Fibroblast of lung (primary cell): ENCODE data around the gene GRHL1. TPM values are rescaled to one million over a fixed set of nuclear protein-coding genes. Genes with fewer than 3 reads are reported as not detected.

Source experiments
- DNase-seq, 2 donors: peaks; one replicate each; pipeline versions ENCODE4 v3.0.0 to v3.0.0-alpha.2; 2010; ENCODE audit warnings: low read depth in 2 of 2
- H2AFZ ChIP-seq: 2 replicates; pipeline ENCODE4 v1.5.1; 2012; ENCODE audit warnings: low read length, control low read depth, inconsistent platforms
- H3K27ac ChIP-seq: 2 replicates; pipeline ENCODE4 v1.5.1; 2011; ENCODE audit warnings: low read length, control low read depth; ENCODE audit not compliant: insufficient read depth
- H3K27me3 ChIP-seq: 2 replicates; pipeline ENCODE4 v1.5.1; 2011; ENCODE audit warnings: mild to moderate bottlenecking, low read length; ENCODE audit not compliant: control insufficient read depth, insufficient read depth
- H3K36me3 ChIP-seq: 2 replicates; pipeline ENCODE4 v1.5.1; 2011; ENCODE audit warnings: low read length; ENCODE audit not compliant: control insufficient read depth, insufficient read depth
- H3K4me1 ChIP-seq: 2 replicates; pipeline ENCODE4 v1.5.1; 2011; ENCODE audit warnings: low read length; ENCODE audit not compliant: control insufficient read depth, insufficient read depth; ENCODE audit errors: extremely low read depth
- H3K4me2 ChIP-seq: 2 replicates; pipeline ENCODE4 v1.5.1; 2011; ENCODE audit warnings: low read length, control low read depth; ENCODE audit not compliant: insufficient read depth; ENCODE audit errors: extremely low read depth
- H3K4me3 ChIP-seq, 4 experiments: fragments of 200-600 bp in 1 of 4; sonication (generic) in 1 of 4; replicated peaks in 1 of 4; 2 replicates each; pipeline ENCODE4 v1.5.1; 2011 to 2016; ENCODE audit warnings: low read length in 4 of 4, low read depth in 3 of 4, mild to moderate bottlenecking in 3 of 4, control low read depth in 2 of 4, inconsistent platforms in 1 of 4, mixed read lengths in 1 of 4; ENCODE audit not compliant: insufficient read depth in 1 of 4; ENCODE audit errors: control extremely low read depth in 1 of 4
- H3K79me2 ChIP-seq: 2 replicates; pipeline ENCODE4 v1.5.1; 2012; ENCODE audit warnings: mild to moderate bottlenecking, low read length, inconsistent platforms; ENCODE audit not compliant: control insufficient read depth, insufficient read depth
- H3K9ac ChIP-seq: 2 replicates; pipeline ENCODE4 v1.5.1; 2011; ENCODE audit warnings: mild to moderate bottlenecking, low read length, control low read depth; ENCODE audit not compliant: insufficient read depth
- H3K9me3 ChIP-seq: 2 replicates; pipeline ENCODE4 v1.5.1; 2012; ENCODE audit warnings: low read depth, low read length; ENCODE audit not compliant: control insufficient read depth, insufficient read depth
- H4K20me1 ChIP-seq: 2 replicates; pipeline ENCODE4 v1.5.1; 2011; ENCODE audit warnings: low read length; ENCODE audit not compliant: control insufficient read depth, insufficient read depth; ENCODE audit errors: extremely low read depth
- CTCF ChIP-seq, 2 donors: IDR thresholded peaks in 1 of 2; conservative IDR thresholded peaks in 1 of 2; 1 replicate in 1 of 2; 2 replicates in 1 of 2; pipeline ENCODE4 v1.5.1; 2011 to 2012; ENCODE audit warnings: low read length in 2 of 2, control low read depth in 1 of 2, inconsistent platforms in 1 of 2, low read depth in 1 of 2, mild to moderate bottlenecking in 1 of 2
- EZH2 ChIP-seq: IDR thresholded peaks from 2 replicates; pipeline ENCODE4 v1.5.1; 2012; ENCODE audit warnings: low read length, control low read depth, mild to moderate bottlenecking; ENCODE audit errors: missing control alignments
- polyA plus RNA-seq, 2 donors: library from polyadenylated mRNA; depleted of rRNA in 1 of 2; stranded (reverse) in 1 of 2; unstranded in 1 of 2; fragments of >200 nt; gene quantifications; 2 replicates each; pipeline ENCODE4 v1.2.1, GENCODE V29; 2011 to 2012; ENCODE audit warnings: missing spikeins in 1 of 2
- total RNA-seq: library from RNA; depleted of rRNA; stranded (reverse); fragments of >200 nt; gene quantifications from 2 replicates; pipeline ENCODE4 v1.2.1, GENCODE V29; 2014

GRHL1 gene
- total and polyA plus RNA-seq, 2 donors (not counting 1 experiment from before 2014, with no cell fraction given): 0.65 to 0.99 TPM

GRCh38 chr2:10019174-10019573, 67.7 kb downstream of the GRHL1 start:
- no peak overlapping the region for H3K4me2 ChIP-seq
- no peaks in the 10 kb centered on the region for H3K4me1 ChIP-seq
- H4K20me1 ChIP-seq: no peaks in the 10 kb centered on the region
- TF ChIP-seq CTCF (conservative IDR thresholded peaks at IDR 0.05 in 1 of 2, IDR thresholded peaks at IDR 0.05 in 1 of 2; ENCODE audit: low read depth in 1 of 2, low read length in 2 of 2): no peak
- no peak for TF ChIP-seq EZH2
- no peak overlapping the region for H3K4me3 ChIP-seq
- H2AFZ ChIP-seq: no peak overlapping the region
- H3K27me3 ChIP-seq: no peaks in the 10 kb centered on the region
- H3K9me3 ChIP-seq: no peaks in the 10 kb centered on the region
- no peak overlapping the region for H3K9ac ChIP-seq
- peak in 1 of 2 donors; percentile 51 for DNase-seq
- H3K27ac ChIP-seq: no peak overlapping the region
- H3K79me2 ChIP-seq: no peaks in the 10 kb centered on the region
- no peaks in the 10 kb centered on the region for H3K36me3 ChIP-seq

GRCh38 chr2:10019602-10020400, 68.3 kb downstream of the GRHL1 start:
- Histone ChIP-seq H3K9me3 (no peaks in the 10 kb centered on the region), H3K27me3 (no peaks in the 10 kb centered on the region), H3K36me3 (no peaks in the 10 kb centered on the region), H2AFZ (no peak overlapping the region), H3K9ac (no peak overlapping the region), H3K4me3 (no peak overlapping the region), H3K79me2 (no peaks in the 10 kb centered on the region), H3K27ac (no peak overlapping the region), H3K4me1 (no peaks in the 10 kb centered on the region), H3K4me2 (no peak overlapping the region), H4K20me1 (no peaks in the 10 kb centered on the region)
- no peak for DNase-seq
- no peak for TF ChIP-seq CTCF (conservative IDR thresholded peaks at IDR 0.05 in 1 of 2, IDR thresholded peaks at IDR 0.05 in 1 of 2; ENCODE audit: low read depth in 1 of 2, low read length in 2 of 2)
- TF ChIP-seq EZH2: no peak

GRCh38 chr2:10022041-10022421, 70.5 kb downstream of the GRHL1 start:
- no peak for DNase-seq
- H3K27me3 ChIP-seq: no peaks in the 10 kb centered on the region
- H3K36me3 ChIP-seq: no peaks in the 10 kb centered on the region
- no peak overlapping the region for H3K9ac ChIP-seq
- no peaks in the 10 kb centered on the region for H4K20me1 ChIP-seq
- H3K9me3 ChIP-seq: no peaks in the 10 kb centered on the region
- no peaks in the 10 kb centered on the region for H3K4me1 ChIP-seq
- no peak overlapping the region for H3K27ac ChIP-seq
- no peaks in the 10 kb centered on the region for H3K79me2 ChIP-seq
- no peak overlapping the region for H3K4me2 ChIP-seq
- no peak overlapping the region for H2AFZ ChIP-seq
- TF ChIP-seq EZH2 (no peak), CTCF (conservative IDR thresholded peaks at IDR 0.05 in 1 of 2, IDR thresholded peaks at IDR 0.05 in 1 of 2; ENCODE audit: low read depth in 1 of 2, low read length in 2 of 2) (no peak)
- no peak overlapping the region for H3K4me3 ChIP-seq
